ENCODE measurements around the gene KRTAP24-1. TPM values are rescaled to one million over a fixed set of nuclear protein-coding genes. Genes with fewer than 3 reads are reported as not detected.
A peak's percentile ranks its signal among the peaks of the same experiment; 100 is the strongest.

KRTAP24-1 gene
- total RNA-seq, 1 donor from 2014 or later, result not detected

DNA sequence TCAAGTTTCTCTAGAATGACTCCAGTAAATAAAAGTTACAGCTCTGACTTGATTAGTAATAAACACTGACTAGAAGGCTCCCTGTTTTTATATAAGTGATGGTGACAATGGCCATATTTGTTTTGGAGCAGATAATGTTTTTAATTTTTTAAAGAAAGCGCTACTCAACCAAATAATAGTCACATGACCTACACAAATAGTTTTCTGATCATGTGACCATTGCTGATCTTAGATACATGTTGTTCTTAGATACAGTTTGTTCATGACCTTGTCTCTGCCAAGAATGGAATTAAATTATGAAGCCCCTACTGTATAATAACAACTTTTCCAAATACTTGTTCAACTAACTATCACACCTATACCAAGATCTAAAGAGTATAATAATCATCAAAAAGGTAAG lies 44.6 kb downstream of the KRTAP24-1 start:
- Mint-ChIP-seq H3K4me3 (no peak overlapping the region), H3K4me1 (peaks cover 16% of the 10 kb centered on the region), H3K9me3 (no peaks in the 10 kb centered on the region), H3K36me3 (no peaks in the 10 kb centered on the region), H3K27me3 (ENCODE audit: low read depth) (no peaks in the 10 kb centered on the region), H3K27ac (no peak overlapping the region)
- no peak for DNase-seq (ENCODE audit: low spot score in 2 of 2, unreplicated experiment in 2 of 2)
- TF ChIP-seq, protein P1, sequence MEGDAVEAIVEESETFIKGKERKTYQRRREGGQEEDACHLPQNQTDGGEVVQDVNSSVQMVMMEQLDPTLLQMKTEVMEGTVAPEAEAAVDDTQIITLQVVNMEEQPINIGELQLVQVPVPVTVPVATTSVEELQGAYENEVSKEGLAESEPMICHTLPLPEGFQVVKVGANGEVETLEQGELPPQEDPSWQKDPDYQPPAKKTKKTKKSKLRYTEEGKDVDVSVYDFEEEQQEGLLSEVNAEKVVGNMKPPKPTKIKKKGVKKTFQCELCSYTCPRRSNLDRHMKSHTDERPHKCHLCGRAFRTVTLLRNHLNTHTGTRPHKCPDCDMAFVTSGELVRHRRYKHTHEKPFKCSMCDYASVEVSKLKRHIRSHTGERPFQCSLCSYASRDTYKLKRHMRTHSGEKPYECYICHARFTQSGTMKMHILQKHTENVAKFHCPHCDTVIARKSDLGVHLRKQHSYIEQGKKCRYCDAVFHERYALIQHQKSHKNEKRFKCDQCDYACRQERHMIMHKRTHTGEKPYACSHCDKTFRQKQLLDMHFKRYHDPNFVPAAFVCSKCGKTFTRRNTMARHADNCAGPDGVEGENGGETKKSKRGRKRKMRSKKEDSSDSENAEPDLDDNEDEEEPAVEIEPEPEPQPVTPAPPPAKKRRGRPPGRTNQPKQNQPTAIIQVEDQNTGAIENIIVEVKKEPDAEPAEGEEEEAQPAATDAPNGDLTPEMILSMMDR (IDR thresholded peaks at IDR 0.05; ENCODE audit: unreplicated experiment), result no peak

DNA sequence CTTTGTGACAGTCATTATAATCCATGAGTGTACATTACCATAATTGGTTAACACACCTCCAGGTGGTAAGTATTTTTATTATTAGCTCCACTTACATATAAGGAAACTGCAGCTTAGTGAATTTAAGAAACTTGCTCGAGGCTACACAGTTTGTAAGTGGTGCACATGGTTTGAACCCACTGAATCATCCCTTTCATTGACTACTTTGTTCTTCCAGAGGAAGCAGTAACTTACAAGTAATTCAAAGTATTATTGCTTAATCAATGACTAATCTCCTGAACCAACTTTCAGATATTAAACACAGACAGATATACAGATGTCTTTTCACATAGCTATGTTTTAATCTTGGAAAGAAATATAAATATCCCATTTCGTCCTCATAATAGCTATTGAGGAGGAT lies 48.1 kb downstream of the KRTAP24-1 start:
- DNase-seq (ENCODE audit: low spot score in 2 of 2, unreplicated experiment in 2 of 2), result no peak
- no peak overlapping the region for H3K27ac Mint-ChIP-seq
- no peaks in the 10 kb centered on the region for H3K27me3 Mint-ChIP-seq (ENCODE audit: low read depth)
- TF ChIP-seq, protein P1 (IDR thresholded peaks at IDR 0.05; ENCODE audit: unreplicated experiment), result no peak
- peaks cover 17% of the 10 kb centered on the region for H3K4me1 Mint-ChIP-seq
- H3K9me3 Mint-ChIP-seq, result peaks cover 13% of the 10 kb centered on the region
- H3K4me3 Mint-ChIP-seq, result no peak overlapping the region
- H3K36me3 Mint-ChIP-seq, result peaks cover 6% of the 10 kb centered on the region

DNA sequence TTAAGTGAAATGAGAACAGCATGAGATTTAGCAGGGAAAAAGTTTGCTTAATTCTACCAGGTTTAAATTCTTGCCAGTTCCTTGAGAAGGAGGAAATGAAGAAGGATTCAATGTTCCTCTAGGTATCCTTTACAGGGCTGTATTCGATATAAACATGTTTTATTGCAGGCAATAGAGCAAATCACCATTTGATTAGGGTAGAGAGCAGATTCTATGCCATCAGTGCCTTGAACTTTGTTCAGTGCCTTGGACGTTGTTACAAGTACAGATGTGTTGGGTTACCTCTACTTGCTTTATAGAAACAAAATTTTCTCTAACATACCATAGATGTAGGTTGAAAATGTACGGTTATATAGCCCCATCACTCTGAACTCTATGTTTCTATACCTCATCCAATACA lies 48.7 kb downstream of the KRTAP24-1 start:
- TF ChIP-seq, protein P1 (IDR thresholded peaks at IDR 0.05; ENCODE audit: unreplicated experiment), result no peak
- H3K36me3 Mint-ChIP-seq, result peaks cover 6% of the 10 kb centered on the region
- DNase-seq (ENCODE audit: low spot score in 2 of 2, unreplicated experiment in 2 of 2), result no peak
- H3K27me3 Mint-ChIP-seq (ENCODE audit: low read depth), result no peaks in the 10 kb centered on the region
- peaks cover 13% of the 10 kb centered on the region for H3K9me3 Mint-ChIP-seq
- no peak overlapping the region for H3K4me3 Mint-ChIP-seq
- H3K4me1 Mint-ChIP-seq, result peaks cover 17% of the 10 kb centered on the region
- peak overlapping the region; percentile 18 for H3K27ac Mint-ChIP-seq

DNA sequence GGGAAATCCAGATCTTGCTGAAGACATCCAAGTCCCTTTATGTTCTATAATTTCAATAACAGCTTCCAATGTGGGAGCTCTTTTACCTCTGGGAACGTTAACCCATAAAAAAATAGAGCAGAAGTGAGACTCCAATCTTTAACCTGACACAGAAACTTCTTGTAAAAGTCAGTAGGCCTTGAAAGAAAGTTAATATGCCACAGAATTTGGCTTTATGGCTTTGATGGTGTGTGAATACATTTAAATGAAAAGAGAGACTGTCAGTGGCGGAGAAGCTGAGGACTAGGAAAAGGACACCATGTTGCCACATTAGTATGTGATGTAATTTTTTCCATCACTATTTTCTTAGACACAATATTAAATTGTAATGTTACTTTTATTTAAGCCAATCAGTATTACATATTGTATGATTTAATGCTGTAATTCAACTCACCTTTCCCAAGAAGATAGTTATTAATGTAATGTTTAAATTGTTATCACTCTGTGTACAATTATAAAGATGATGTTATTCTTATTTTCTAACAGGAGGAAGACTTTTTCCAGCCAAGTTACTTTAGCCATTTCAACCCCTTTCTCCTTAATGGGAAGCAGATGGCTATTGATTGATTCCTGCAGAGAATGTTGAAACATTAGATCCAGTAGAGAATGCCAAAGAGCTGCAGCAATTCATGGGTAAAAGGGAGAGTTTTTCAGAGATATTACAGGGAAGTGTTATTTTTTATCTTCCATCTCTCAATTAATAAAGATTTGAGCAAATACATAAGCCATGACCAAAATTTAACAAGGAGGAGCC lies 49.3 kb downstream of the KRTAP24-1 start:
- Mint-ChIP-seq H3K4me3 (no peak overlapping the region), H3K36me3 (peaks cover 6% of the 10 kb centered on the region), H3K27me3 (ENCODE audit: low read depth) (no peaks in the 10 kb centered on the region), H3K9me3 (peaks cover 13% of the 10 kb centered on the region), H3K4me1 (peaks cover 15% of the 10 kb centered on the region), H3K27ac (peak overlapping the region; percentile 45)
- TF ChIP-seq, protein P1 (IDR thresholded peaks at IDR 0.05; ENCODE audit: unreplicated experiment), result no peak
- no peak for DNase-seq (ENCODE audit: low spot score in 2 of 2, unreplicated experiment in 2 of 2)

DNA sequence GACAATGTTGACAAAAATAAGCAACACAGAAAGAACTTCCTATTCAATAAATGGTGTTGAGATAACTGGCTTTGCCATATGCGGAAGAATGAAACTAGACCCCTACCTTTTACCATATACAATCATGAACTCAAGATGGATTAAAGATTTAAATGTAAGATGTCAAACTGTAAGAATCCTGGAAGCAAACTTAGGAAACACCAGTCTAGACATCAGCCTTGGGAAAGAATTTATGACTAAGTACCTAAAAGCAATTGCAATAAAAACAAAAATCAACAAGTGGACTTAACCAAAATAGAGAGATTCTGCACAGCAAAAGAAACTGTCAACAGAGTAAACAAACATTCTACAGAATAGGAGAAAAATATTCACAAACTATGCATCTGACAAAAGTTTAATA lies 50.7 kb downstream of the KRTAP24-1 start:
- H3K4me1 Mint-ChIP-seq, result peaks cover 28% of the 10 kb centered on the region
- no peaks in the 10 kb centered on the region for H3K27me3 Mint-ChIP-seq (ENCODE audit: low read depth)
- DNase-seq (ENCODE audit: low spot score in 2 of 2, unreplicated experiment in 2 of 2), result no peak

More for the DNA sequence above, 50.7 kb downstream of the KRTAP24-1 start:
- H3K27ac Mint-ChIP-seq, result no peak overlapping the region
- H3K36me3 Mint-ChIP-seq, result peaks cover 6% of the 10 kb centered on the region
- H3K9me3 Mint-ChIP-seq, result peaks cover 13% of the 10 kb centered on the region
- H3K4me3 Mint-ChIP-seq, result no peak overlapping the region
- TF ChIP-seq, protein P1 (IDR thresholded peaks at IDR 0.05; ENCODE audit: unreplicated experiment), result no peak

Other genes with a start within 250 kb of the KRTAP24-1 start
- not detected in 3 replicates for gene CLDN17, start 116.1 kb downstream of the KRTAP24-1 start, total RNA-seq
- 1.2 to 1.4 TPM (median 1.2 TPM) in 3 replicates for gene CLDN8, start 66.9 kb downstream of the KRTAP24-1 start, total RNA-seq
- gene KRTAP25-1, start 6.6 kb upstream of the KRTAP24-1 start, total RNA-seq, result not detected in 3 replicates
- gene KRTAP26-1, start 37.4 kb upstream of the KRTAP24-1 start, total RNA-seq, result not detected in 3 replicates
- gene KRTAP27-1, start 54.7 kb upstream of the KRTAP24-1 start, total RNA-seq, result not detected in 3 replicates
- gene KRTAP23-1, start 65.7 kb upstream of the KRTAP24-1 start, total RNA-seq, result not detected in 3 replicates
- gene KRTAP13-2, start 89.3 kb upstream of the KRTAP24-1 start, total RNA-seq, result not detected in 3 replicates
- gene KRTAP13-1, start 113.1 kb upstream of the KRTAP24-1 start, total RNA-seq, result not detected in 3 replicates
- gene KRTAP13-3, start 143.0 kb upstream of the KRTAP24-1 start, total RNA-seq, result not detected in 3 replicates
- gene KRTAP13-4, start 147.3 kb upstream of the KRTAP24-1 start, total RNA-seq, result not detected in 3 replicates
- gene KRTAP15-1, start 157.3 kb upstream of the KRTAP24-1 start, total RNA-seq, result not detected in 3 replicates
- gene KRTAP19-1, start 197.4 kb upstream of the KRTAP24-1 start, total RNA-seq, result not detected in 3 replicates
- not detected in 3 replicates for gene KRTAP19-2, start 204.5 kb upstream of the KRTAP24-1 start, total RNA-seq
- not detected in 3 replicates for gene KRTAP19-3, start 209.1 kb upstream of the KRTAP24-1 start, total RNA-seq
- not detected in 3 replicates for gene KRTAP19-4, start 214.2 kb upstream of the KRTAP24-1 start, total RNA-seq
- gene KRTAP19-5, start 219.2 kb upstream of the KRTAP24-1 start, total RNA-seq, result not detected in 3 replicates

Measured in mesothelial cell of epicardium (in vitro differentiated cells).